ENCODE results near the gene GPR78.

Gene GPR78

DNA sequence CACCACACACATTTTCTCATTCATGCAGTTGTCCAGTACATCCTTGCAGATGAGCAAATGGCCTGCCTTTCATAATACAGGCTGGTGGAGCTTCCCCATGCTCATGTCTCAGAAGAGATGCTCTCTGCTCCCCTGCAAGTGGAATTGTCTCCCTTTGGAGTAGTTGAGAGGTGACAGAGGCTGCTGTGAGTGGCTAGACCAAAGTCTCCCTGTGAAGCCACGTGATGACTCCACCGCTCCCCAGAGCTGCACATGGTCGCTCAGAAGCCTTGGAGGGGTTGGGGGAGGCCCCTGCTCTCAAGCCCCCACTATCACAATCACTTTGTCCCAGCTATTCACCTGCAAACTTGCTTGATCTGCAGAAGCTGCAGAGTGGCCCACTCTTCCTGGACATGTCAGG, 1.5 kb upstream of the GPR78 start:
- Mint-ChIP-seq H3K4me3 (no peak overlapping the region), H3K27me3 (ENCODE audit: low read depth, poor library complexity) (peaks cover 82% of the 10 kb centered on the region), H3K27ac (no peak overlapping the region), H3K4me1 (no peaks in the 10 kb centered on the region), H3K36me3 (ENCODE audit: low read depth) (no peaks in the 10 kb centered on the region), H3K9me3 (no peaks in the 10 kb centered on the region)
- DNase-seq, result no peak
- TF ChIP-seq, protein P1, sequence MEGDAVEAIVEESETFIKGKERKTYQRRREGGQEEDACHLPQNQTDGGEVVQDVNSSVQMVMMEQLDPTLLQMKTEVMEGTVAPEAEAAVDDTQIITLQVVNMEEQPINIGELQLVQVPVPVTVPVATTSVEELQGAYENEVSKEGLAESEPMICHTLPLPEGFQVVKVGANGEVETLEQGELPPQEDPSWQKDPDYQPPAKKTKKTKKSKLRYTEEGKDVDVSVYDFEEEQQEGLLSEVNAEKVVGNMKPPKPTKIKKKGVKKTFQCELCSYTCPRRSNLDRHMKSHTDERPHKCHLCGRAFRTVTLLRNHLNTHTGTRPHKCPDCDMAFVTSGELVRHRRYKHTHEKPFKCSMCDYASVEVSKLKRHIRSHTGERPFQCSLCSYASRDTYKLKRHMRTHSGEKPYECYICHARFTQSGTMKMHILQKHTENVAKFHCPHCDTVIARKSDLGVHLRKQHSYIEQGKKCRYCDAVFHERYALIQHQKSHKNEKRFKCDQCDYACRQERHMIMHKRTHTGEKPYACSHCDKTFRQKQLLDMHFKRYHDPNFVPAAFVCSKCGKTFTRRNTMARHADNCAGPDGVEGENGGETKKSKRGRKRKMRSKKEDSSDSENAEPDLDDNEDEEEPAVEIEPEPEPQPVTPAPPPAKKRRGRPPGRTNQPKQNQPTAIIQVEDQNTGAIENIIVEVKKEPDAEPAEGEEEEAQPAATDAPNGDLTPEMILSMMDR (IDR thresholded peaks at IDR 0.05), result no peak

DNA sequence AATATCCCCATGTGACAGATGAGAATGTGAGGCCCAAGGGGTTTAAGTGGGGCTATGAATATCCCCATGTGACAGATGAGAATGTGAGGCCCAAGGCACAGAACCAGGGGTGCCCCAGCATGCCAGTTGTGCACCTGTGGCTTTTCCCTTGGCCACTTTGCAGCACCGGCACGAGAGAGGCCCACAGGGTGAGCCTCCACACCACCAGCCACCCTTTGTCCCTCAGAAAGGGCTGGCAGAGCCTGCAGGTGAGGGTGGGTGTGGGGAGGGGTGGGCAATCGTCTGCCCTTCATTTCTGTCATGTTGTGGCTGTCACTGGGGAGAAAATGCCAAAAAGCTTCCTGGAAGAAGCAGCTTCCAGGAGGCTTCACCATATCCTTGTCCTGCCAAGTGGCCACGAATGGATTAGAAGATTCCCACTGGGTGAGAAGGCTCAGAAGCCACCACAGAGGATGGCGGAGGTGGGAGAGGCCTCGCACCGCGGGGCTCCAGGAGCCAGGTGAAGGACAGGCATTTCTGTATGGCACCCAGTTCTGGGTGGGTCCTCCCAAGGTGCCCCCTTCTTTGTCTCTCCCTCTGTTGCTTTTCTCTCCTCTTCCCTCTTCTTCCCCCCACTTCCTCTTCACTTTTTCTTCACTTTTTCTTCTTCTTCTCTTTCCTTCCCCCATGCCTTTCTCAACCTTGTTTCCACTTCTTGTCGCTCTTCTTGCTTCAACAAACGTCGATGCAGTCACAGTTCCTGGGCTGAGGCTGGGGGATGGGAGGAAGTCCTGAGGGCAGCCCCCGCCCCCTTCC, 469 bp upstream of the GPR78 start:
- TF ChIP-seq, protein P1 (IDR thresholded peaks at IDR 0.05), result no peak
- H3K27ac Mint-ChIP-seq, result no peak overlapping the region
- no peak for DNase-seq
- no peaks in the 10 kb centered on the region for H3K4me1 Mint-ChIP-seq
- no peak overlapping the region for H3K4me3 Mint-ChIP-seq
- H3K27me3 Mint-ChIP-seq (ENCODE audit: low read depth, poor library complexity), result peaks cover 89% of the 10 kb centered on the region
- H3K9me3 Mint-ChIP-seq, result no peaks in the 10 kb centered on the region
- no peaks in the 10 kb centered on the region for H3K36me3 Mint-ChIP-seq (ENCODE audit: low read depth)

DNA sequence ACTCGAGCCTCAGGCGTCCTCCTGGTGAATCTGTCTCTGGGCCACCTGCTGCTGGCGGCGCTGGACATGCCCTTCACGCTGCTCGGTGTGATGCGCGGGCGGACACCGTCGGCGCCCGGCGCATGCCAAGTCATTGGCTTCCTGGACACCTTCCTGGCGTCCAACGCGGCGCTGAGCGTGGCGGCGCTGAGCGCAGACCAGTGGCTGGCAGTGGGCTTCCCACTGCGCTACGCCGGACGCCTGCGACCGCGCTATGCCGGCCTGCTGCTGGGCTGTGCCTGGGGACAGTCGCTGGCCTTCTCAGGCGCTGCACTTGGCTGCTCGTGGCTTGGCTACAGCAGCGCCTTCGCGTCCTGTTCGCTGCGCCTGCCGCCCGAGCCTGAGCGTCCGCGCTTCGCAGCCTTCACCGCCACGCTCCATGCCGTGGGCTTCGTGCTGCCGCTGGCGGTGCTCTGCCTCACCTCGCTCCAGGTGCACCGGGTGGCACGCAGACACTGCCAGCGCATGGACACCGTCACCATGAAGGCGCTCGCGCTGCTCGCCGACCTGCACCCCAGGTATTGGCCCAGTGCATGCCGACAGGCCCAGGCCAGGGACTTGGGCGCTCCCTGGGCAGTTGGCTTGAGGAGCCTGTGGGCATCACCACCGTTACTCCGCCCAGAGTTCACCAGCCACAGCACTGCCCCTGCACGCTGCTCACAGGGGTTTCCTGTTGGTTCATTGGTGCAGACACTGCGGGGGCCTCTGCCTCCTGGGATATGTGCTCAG, 1.1 kb downstream of the GPR78 start:
- no peak overlapping the region for H3K27ac Mint-ChIP-seq
- no peak for DNase-seq
- H3K27me3 Mint-ChIP-seq (ENCODE audit: low read depth, poor library complexity), result peaks cover 94% of the 10 kb centered on the region
- H3K4me1 Mint-ChIP-seq, result peaks cover 2% of the 10 kb centered on the region
- TF ChIP-seq, protein P1 (IDR thresholded peaks at IDR 0.05), result no peak
- no peaks in the 10 kb centered on the region for H3K36me3 Mint-ChIP-seq (ENCODE audit: low read depth)
- no peak overlapping the region for H3K4me3 Mint-ChIP-seq
- no peaks in the 10 kb centered on the region for H3K9me3 Mint-ChIP-seq

DNA sequence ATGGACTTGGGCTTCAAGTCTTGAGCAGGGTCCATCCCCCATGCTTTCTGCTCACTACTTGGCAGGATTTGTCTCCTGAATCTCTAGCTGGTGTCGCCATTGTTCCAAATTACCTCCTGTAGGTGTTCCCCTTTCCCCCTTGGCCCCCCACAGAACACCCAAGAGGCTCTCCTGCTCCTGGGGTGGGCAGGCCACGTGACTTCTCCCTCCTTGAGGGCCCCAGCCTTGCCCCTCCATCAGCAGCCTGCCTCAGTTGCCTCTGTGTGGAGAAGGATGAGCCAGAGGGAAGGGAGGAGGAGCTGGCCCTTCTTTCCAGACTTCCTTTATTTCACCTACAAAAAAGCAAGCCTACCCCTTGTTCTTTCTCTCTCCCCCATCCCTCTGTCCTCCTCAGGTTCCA, 1.8 kb downstream of the GPR78 start:
- H3K27me3 Mint-ChIP-seq (ENCODE audit: low read depth, poor library complexity), result peaks cover 94% of the 10 kb centered on the region
- TF ChIP-seq, protein P1 (IDR thresholded peaks at IDR 0.05), result no peak
- H3K36me3 Mint-ChIP-seq (ENCODE audit: low read depth), result no peaks in the 10 kb centered on the region
- H3K4me3 Mint-ChIP-seq, result no peak overlapping the region
- peaks cover 5% of the 10 kb centered on the region for H3K4me1 Mint-ChIP-seq
- DNase-seq, result no peak
- no peak overlapping the region for H3K27ac Mint-ChIP-seq
- no peaks in the 10 kb centered on the region for H3K9me3 Mint-ChIP-seq

DNA sequence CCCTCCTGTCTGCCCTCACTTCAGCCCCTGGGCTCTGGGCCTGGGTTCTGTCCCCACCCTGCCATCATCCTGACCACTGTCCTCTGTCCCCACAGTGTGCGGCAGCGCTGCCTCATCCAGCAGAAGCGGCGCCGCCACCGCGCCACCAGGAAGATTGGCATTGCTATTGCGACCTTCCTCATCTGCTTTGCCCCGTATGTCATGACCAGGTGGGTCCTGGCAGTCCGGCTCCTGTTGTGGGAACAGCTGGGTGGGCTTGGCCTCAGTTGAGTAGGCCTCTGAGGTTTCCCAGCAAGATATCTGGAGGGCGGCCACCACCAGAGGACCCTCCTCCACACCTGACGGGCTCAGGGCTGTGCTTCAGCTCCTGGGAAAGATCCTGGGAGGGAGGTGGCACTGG, 2.2 kb downstream of the GPR78 start:
- H3K4me1 Mint-ChIP-seq, result peaks cover 5% of the 10 kb centered on the region
- no peaks in the 10 kb centered on the region for H3K9me3 Mint-ChIP-seq
- TF ChIP-seq, protein P1 (IDR thresholded peaks at IDR 0.05), result no peak
- H3K4me3 Mint-ChIP-seq, result no peak overlapping the region
- H3K36me3 Mint-ChIP-seq (ENCODE audit: low read depth), result no peaks in the 10 kb centered on the region
- H3K27me3 Mint-ChIP-seq (ENCODE audit: low read depth, poor library complexity), result peaks cover 94% of the 10 kb centered on the region
- DNase-seq, result no peak
- H3K27ac Mint-ChIP-seq, result no peak overlapping the region
